Parathyroid adenoma (tissue), 2 donors: ENCODE data around the gene PRKACA.
"Not testable (repeated sequence)": the region's sequence is repeated elsewhere in the genome, so short reads cannot be mapped to it uniquely, and the experiment has no call there.

Source experiments
- H2AFZ ChIP-seq: fragments of 300-600 bp; sonication (generic); one replicate; pipeline ENCODE4 v1.7.0; 2017; ENCODE audit warnings: antibody characterized with exemption, mild to moderate bottlenecking
- H3K27ac ChIP-seq: fragments of 300-600 bp; sonication (generic); one replicate; pipeline ENCODE4 v1.7.0; 2017
- H3K27me3 ChIP-seq: fragments of 300-600 bp; sonication (generic); one replicate; pipeline ENCODE4 v1.7.0; 2017; ENCODE audit warnings: low read length; ENCODE audit not compliant: control insufficient read depth, insufficient read depth
- H3K36me3 ChIP-seq: fragments of 300-600 bp; sonication (generic); one replicate; pipeline ENCODE4 v1.7.0; 2017; ENCODE audit warnings: low read length; ENCODE audit not compliant: control insufficient read depth, insufficient read depth
- H3K4me1 ChIP-seq: fragments of 300-600 bp; sonication (generic); one replicate; pipeline ENCODE4 v1.7.0; 2017; ENCODE audit warnings: control low read depth
- H3K4me2 ChIP-seq: fragments of 300-600 bp; sonication (generic); one replicate; pipeline ENCODE4 v1.7.0; 2017; ENCODE audit warnings: low read length
- H3K4me3 ChIP-seq: fragments of 300-600 bp; sonication (generic); one replicate; pipeline ENCODE4 v1.7.0; 2017; ENCODE audit warnings: low read depth, low read length
- H3K79me2 ChIP-seq: fragments of 300-600 bp; sonication (generic); one replicate; pipeline ENCODE4 v1.7.0; 2017; ENCODE audit warnings: control low read depth
- H3K9ac ChIP-seq: fragments of 300-600 bp; sonication (generic); one replicate; pipeline ENCODE4 v1.7.0; 2017; ENCODE audit warnings: mild to moderate bottlenecking
- H3K9me3 ChIP-seq: fragments of 300-600 bp; sonication (generic); one replicate; pipeline ENCODE4 v1.7.0; 2017; ENCODE audit warnings: low read length; ENCODE audit not compliant: control insufficient read depth
- CTCF ChIP-seq: fragments of 300-600 bp; sonication (generic); IDR thresholded peaks from one replicate; pipeline ENCODE4 v1.7.0; 2017; ENCODE audit warnings: antibody characterized with exemption, mild to moderate bottlenecking
- donor health status: primary hyperparathyroidism.

Gene PRKACA

GRCh38 chr19:14051980-14052379 lies 65.6 kb downstream of the PRKACA start:
- no peak overlapping the region for H2AFZ ChIP-seq
- H3K4me1 ChIP-seq = no peaks in the 10 kb centered on the region
- H3K9me3 ChIP-seq = no peaks in the 10 kb centered on the region
- H3K4me3 ChIP-seq = no peak overlapping the region
- no peak overlapping the region for H3K4me2 ChIP-seq
- TF ChIP-seq CTCF = no peak
- H3K27ac ChIP-seq = no peak overlapping the region
- no peaks in the 10 kb centered on the region for H3K27me3 ChIP-seq
- no peaks in the 10 kb centered on the region for H3K79me2 ChIP-seq
- H3K36me3 ChIP-seq = no peaks in the 10 kb centered on the region
- H3K9ac ChIP-seq = no peak overlapping the region

GRCh38 chr19:14050961-14051360 lies 66.6 kb downstream of the PRKACA start:
- not testable (repeated sequence) for H3K27ac ChIP-seq, H2AFZ ChIP-seq, H3K4me2 ChIP-seq, H3K79me2 ChIP-seq, H3K9me3 ChIP-seq, H3K9ac ChIP-seq, H3K4me3 ChIP-seq, H3K27me3 ChIP-seq, H3K36me3 ChIP-seq, H3K4me1 ChIP-seq

- H3K4me2 ChIP-seq = no peak overlapping the region
- no peaks in the 10 kb centered on the region for H3K36me3 ChIP-seq
- H3K4me3 ChIP-seq = no peak overlapping the region
- H3K9me3 ChIP-seq = no peaks in the 10 kb centered on the region
- no peak overlapping the region for H2AFZ ChIP-seq
- no peak overlapping the region for H3K9ac ChIP-seq
- no peaks in the 10 kb centered on the region for H3K27me3 ChIP-seq
- TF ChIP-seq CTCF = no peak
- no peak overlapping the region for H3K27ac ChIP-seq
- H3K4me1 ChIP-seq = no peaks in the 10 kb centered on the region
- no peaks in the 10 kb centered on the region for H3K79me2 ChIP-seq
Observed at GRCh38 chr19:14050512-14050911, 67.0 kb downstream of the PRKACA start.

GRCh38 chr19:14048443-14049153 lies 69.0 kb downstream of the PRKACA start:
- no peaks in the 10 kb centered on the region for H3K36me3 ChIP-seq
- H3K79me2 ChIP-seq = no peaks in the 10 kb centered on the region
- no peak overlapping the region for H3K4me3 ChIP-seq
- H3K4me2 ChIP-seq = no peak overlapping the region
- H3K4me1 ChIP-seq = no peaks in the 10 kb centered on the region
- H3K9me3 ChIP-seq = no peaks in the 10 kb centered on the region
- peak; percentile 67 for TF ChIP-seq CTCF
- no peak overlapping the region for H3K27ac ChIP-seq
- no peaks in the 10 kb centered on the region for H3K27me3 ChIP-seq
- H3K9ac ChIP-seq = no peak overlapping the region
- H2AFZ ChIP-seq = no peak overlapping the region

GRCh38 chr19:14047866-14048265 lies 69.7 kb downstream of the PRKACA start:
- H3K36me3 ChIP-seq, H3K79me2 ChIP-seq, H2AFZ ChIP-seq, H3K9ac ChIP-seq, H3K27me3 ChIP-seq, H3K9me3 ChIP-seq, H3K4me1 ChIP-seq, H3K27ac ChIP-seq, H3K4me2 ChIP-seq, H3K4me3 ChIP-seq: not testable (repeated sequence)
